Measurements from ENCODE around the gene MPPED2.

The MPPED2 gene

GRCh38 chr11:30527566-30527965, 58.6 kb downstream of the MPPED2 start:
- no peak for DNase-seq (ENCODE audit: low read depth)

DNA sequence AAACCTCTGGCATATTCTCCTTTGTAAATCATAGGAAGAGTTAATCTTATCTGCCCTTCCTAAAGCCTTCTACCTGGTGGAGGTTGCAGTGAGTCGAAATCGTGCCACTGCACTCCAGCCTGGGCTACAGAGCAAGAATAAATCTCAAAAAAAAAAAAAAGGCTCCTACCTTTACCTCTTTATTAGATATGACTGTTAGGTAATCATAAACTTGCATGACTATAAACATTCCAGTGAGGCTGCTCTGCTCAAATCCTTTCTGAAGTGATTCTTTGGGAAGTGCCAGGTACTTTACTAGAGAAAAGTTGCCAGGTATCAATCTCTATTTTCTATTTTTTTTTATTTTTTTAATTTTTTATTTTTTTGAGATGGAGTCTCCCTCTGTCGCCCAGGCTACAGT, 59.6 kb downstream of the MPPED2 start:
- DNase-seq (ENCODE audit: low read depth), result no peak

DNA sequence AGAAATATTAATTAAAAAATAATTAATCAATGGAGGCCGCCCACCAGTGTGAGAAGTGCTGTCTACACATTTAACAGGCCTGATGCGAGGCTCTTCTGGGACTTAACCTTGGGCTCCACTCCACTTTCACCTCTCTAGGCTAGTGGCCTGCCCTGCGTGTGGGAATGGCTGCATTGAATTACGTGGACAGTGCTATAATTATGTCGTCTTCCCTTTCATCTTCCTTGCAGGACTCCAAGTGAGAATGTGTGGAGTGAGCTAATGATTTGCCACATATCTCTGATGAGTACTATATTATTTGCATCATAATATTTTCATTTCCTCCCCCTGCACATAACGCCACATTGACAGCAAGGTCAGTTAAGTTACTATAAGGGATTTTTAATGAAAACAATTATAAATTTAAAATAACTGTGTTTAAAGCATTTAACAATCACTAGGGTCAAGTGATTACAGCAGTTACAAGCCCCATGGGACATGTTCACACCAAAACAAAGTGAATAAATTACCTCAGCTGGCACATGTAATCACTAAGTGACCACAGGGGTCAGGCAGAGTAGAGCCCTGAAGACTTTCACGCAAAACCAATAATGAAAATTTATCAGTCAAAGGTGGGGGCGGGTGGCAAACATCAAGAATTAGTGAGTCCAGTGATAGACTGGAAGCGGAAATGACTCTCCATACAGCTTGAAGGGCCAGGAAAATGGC, 63.5 kb downstream of the MPPED2 start:
- no peak for DNase-seq (ENCODE audit: low read depth)

- DNase-seq (ENCODE audit: low read depth), result no peak
These were observed 64.7 kb downstream of the MPPED2 start for GRCh38 chr11:30521297-30522071.

- no peak for DNase-seq (ENCODE audit: low read depth)
These were observed 73.1 kb downstream of the MPPED2 start for GRCh38 chr11:30513087-30513486.

DNA sequence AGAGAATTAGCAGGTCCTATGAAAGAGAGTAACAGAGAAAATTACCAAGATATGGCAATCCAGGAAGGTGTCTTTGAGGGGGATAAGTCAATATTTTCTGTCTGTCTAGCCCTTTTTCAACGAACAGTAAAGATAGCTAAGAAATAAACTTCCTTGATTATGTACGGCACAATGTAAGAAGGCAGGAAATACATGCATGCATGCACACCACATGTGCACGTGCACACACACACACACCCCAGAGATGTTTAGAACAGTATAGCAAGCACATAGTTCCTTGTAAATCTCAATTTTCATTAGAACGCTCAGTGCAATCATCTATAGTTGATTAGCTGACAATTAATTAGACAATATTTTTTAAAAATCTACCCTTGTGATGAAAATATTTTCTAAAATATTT, 74.7 kb downstream of the MPPED2 start:
- no peak for DNase-seq (ENCODE audit: low read depth)

GRCh38 chr11:30510750-30511149, 75.4 kb downstream of the MPPED2 start:
- DNase-seq (ENCODE audit: low read depth), result no peak

GRCh38 chr11:30509364-30509763, 76.8 kb downstream of the MPPED2 start:
- no peak for DNase-seq (ENCODE audit: low read depth)

DNA sequence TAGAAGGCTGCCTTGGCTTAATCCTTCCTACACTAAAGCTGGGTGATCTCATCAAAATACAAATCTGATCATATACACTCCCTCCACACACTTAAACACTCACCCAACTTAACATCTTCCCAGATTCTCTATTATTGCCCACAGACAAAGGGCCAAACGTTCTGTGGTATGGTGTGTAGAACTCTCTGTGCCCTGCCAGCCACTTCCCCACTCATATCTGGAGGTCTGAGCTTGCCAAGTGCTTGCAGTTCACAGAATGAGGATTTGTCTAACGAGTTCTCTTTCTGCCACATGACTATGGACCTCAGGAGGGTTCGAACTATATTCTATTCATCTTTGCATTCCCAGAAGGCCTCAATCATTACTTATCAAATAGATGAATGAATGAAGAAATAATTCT, 77.6 kb downstream of the MPPED2 start:
- no peak for DNase-seq (ENCODE audit: low read depth)

- no peak for DNase-seq (ENCODE audit: low read depth)
These were observed 80.5 kb downstream of the MPPED2 start for GRCh38 chr11:30505603-30506002.

- no peak for DNase-seq (ENCODE audit: low read depth)
These were observed 81.7 kb downstream of the MPPED2 start for GRCh38 chr11:30504468-30504867.

- DNase-seq (ENCODE audit: low read depth), result no peak
These were observed 83.0 kb downstream of the MPPED2 start for GRCh38 chr11:30503156-30503555.

GRCh38 chr11:30502305-30502704, 83.8 kb downstream of the MPPED2 start:
- no peak for DNase-seq (ENCODE audit: low read depth)

DNA sequence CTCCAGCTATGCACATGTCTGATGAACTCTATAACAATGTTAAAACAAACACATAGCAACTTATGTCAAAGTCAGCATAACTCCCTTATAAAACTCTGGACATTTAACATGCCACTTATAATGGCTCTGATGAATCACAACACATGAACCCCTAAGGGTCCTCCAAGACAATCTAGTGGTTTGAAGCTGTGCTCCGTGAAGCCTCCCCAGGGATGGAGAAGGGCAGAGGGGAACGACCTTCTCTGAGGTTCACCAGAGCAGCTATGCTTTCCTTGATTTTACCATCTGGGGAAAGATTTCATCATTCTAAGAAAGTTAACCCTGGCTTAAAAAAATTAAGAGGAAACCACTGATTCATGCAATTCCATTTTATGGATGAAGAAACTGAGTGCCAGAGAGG, 84.4 kb downstream of the MPPED2 start:
- no peak for DNase-seq (ENCODE audit: low read depth)

DNA sequence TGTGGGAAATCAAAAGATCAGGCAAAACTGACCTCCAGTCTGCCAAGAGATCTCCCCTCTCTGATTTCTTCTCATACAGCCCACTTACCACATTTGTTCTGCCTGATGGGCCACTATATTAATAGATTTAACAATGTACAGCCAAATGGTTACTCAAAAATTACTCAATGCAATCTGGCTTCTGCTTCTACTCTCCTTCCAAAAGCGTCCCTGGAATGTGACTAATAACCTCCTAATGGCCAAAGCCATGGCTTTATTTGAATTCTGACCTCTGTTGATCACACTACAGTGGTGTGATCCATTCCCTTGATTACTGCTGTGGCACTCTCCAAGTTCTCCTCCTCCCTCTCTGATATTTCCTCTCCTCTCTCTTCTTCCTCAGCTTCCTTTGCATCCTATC, 86.2 kb downstream of the MPPED2 start:
- DNase-seq (ENCODE audit: low read depth), result no peak

DNA sequence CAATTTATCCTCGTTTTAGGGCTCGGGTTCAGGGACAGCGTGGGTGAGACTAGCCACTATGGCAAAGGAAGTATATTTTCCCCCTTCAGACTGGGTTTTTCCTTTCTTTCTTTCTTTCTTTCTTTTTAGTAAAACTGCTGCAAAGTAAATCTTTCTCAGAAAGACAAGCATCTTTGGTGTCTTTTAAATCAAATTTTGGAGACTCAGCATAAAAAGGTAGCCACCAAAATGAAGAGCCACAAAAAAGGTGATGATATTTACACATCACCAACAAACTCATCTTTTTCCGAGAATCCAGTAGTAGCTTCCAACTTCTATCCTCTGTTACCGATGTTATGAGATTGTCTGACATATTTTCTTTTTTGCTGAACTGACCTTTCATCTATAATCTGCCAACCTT, 88.6 kb downstream of the MPPED2 start:
- DNase-seq (ENCODE audit: low read depth), result no peak

GRCh38 chr11:30496935-30497334, 89.2 kb downstream of the MPPED2 start:
- no peak for DNase-seq (ENCODE audit: low read depth)

GRCh38 chr11:30495437-30495836, 90.7 kb downstream of the MPPED2 start:
- no peak for DNase-seq (ENCODE audit: low read depth)

GRCh38 chr11:30489511-30489910, 96.6 kb downstream of the MPPED2 start:
- DNase-seq (ENCODE audit: low read depth), result no peak

DNA sequence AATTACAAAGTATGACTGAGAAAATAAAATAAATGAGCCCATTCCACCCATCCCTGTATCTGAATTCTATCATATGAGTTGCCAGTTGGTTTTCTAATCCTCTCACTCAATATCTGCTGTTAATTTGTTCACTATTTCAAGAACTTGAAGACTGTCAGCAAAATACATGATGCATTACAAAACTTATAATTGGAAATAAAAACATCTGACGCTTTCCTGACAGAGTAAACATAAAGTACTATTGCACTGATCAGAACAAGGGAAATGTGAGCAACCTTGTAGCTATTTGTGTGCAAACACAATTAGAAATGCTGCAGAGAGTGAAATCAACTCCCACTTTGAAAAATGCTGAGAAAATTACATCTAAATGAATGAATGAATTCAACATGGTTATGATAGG, 97.1 kb downstream of the MPPED2 start:
- DNase-seq (ENCODE audit: low read depth), result no peak

DNA sequence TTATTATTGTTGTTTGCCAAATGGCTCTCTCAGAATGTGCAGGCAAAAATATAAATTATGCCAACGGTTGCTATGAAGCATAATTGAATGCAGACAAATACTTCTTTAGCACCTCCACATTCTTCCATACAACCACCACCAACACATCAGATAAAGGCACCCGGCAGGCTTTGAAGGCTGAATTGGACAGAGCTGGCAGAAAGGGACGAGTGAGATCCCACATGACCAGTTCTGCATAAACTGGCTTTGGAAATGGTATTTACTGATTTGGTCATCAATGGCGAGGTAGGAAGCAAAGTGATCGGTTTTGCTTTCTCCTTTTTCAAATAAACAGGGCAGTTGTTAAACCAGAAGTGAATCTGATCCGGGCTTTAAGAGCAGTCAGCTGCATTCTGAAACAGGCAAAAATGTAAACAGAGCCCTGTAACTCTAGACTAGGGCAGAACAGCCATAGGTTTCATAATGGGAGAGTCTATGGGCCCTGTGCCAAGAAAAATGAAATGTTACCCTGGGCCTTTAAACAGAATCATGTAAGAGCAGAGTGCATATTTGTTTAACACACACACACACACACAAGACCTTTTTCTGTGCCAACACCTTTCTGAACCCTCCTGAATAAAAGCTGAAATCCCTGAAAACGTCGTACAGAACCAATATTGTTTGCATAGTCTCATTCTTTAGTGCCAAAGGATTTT, 97.7 kb downstream of the MPPED2 start:
- DNase-seq (ENCODE audit: low read depth), result no peak

DNA sequence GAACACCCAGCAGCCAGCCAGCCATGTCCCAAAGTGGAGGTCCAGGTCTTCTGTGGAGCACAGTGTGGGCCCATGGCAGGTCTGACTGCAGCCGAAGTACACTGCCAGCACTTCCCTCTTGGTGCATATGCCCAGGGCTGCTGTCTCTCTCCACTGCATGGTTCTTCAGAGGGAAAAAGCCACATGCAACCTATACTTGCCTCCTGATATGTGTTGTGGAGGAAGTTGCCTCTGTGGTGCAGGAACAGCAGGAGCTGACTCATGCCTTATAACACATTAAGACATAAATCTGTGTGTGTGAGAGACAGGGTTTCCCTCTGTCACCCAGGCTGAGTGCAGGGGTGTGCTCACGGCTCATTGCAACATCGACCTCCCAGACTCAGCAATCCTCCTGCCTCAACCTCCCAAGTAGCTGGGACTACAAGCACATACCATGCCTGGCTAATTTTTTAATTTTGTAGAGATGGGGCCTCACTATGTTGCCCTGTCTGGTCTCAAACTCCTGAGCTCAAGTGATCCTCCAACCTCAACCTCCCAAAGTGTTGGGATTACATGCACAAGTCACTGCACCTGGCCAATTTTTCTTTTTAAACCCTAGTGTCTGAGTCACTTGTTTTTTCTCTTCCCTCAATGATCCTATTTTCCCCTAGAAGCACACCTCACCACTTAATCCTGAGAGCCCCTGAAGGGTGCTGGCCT, 98.8 kb downstream of the MPPED2 start:
- DNase-seq (ENCODE audit: low read depth), result no peak

GRCh38 chr11:30485756-30486155, 100.4 kb downstream of the MPPED2 start:
- no peak for DNase-seq (ENCODE audit: low read depth)
